Neural progenitor cell (in vitro differentiated cells): ENCODE results near the gene ACACA.

ENCODE experiments used
- EZH2 ChIP-seq: fragments of 200-600 bp; sonication (generic); IDR thresholded peaks from 2 replicates; pipeline ENCODE4 v1.6.1; 2017; ENCODE audit warnings: antibody characterized with exemption, mild to moderate bottlenecking, moderate library complexity
- EZH2phosphoT487 ChIP-seq: fragments of 200-600 bp; sonication (generic); IDR thresholded peaks from 2 replicates; pipeline ENCODE4 v1.6.1; 2017; ENCODE audit warnings: antibody characterized with exemption
- TF ChIP-seq, protein P1 (sequence below): fragments of 200-600 bp; sonication (generic); IDR thresholded peaks from 2 replicates; pipeline ENCODE4 v1.5.1; 2017; ENCODE audit warnings: antibody characterized with exemption, mild to moderate bottlenecking

DNA sequence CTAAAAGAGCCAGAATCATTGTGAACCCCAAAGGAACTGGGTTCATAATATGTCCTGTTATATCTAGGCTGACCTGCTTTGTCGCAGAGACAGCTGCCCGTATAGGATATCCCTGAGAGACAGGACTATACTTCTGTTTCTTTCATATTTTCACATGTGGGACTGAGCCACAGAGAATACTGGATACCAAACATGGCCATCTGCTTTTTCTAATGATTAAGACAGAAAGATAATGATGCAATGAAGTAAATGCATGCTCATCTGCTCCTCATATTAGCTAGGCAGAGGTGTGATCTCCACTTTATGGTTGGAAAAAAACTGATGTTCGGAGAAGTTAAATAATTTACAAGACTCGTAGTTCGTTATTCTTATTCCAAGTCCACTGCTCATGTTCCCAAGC lies 297.5 kb downstream of the ACACA start:
- TF ChIP-seq, protein P1, sequence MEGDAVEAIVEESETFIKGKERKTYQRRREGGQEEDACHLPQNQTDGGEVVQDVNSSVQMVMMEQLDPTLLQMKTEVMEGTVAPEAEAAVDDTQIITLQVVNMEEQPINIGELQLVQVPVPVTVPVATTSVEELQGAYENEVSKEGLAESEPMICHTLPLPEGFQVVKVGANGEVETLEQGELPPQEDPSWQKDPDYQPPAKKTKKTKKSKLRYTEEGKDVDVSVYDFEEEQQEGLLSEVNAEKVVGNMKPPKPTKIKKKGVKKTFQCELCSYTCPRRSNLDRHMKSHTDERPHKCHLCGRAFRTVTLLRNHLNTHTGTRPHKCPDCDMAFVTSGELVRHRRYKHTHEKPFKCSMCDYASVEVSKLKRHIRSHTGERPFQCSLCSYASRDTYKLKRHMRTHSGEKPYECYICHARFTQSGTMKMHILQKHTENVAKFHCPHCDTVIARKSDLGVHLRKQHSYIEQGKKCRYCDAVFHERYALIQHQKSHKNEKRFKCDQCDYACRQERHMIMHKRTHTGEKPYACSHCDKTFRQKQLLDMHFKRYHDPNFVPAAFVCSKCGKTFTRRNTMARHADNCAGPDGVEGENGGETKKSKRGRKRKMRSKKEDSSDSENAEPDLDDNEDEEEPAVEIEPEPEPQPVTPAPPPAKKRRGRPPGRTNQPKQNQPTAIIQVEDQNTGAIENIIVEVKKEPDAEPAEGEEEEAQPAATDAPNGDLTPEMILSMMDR: no peak
- no peak for TF ChIP-seq EZH2phosphoT487
- no peak for TF ChIP-seq EZH2
